Prostate gland (tissue), 2 donors: ENCODE data around the gene TRIB2.

Experiments used
- POLR2A ChIP-seq: fragments of 450-650 bp; IDR thresholded peaks from one replicate; pipeline ENCODE4 v1.6.1; 2016; ENCODE audit warnings: antibody characterized with exemption, mild to moderate bottlenecking
- POLR2AphosphoS5 ChIP-seq: sonication (generic); formaldehyde crosslinking; IDR thresholded peaks from one replicate; pipeline ENCODE4 v1.6.1; 2017; ENCODE audit warnings: antibody characterized with exemption
- TF ChIP-seq, protein P1 (sequence below), 4 experiments: fragments of 200-600 bp in 2 of 4; fragments of 450-650 bp in 2 of 4; sonication (generic) in 2 of 4; IDR thresholded peaks; 1 replicate in 3 of 4; 2 replicates in 1 of 4; pipeline ENCODE4 v1.5.1; 2016 to 2019; ENCODE audit warnings: antibody characterized with exemption in 4 of 4, mild to moderate bottlenecking in 2 of 4, moderate library complexity in 2 of 4

DNA sequence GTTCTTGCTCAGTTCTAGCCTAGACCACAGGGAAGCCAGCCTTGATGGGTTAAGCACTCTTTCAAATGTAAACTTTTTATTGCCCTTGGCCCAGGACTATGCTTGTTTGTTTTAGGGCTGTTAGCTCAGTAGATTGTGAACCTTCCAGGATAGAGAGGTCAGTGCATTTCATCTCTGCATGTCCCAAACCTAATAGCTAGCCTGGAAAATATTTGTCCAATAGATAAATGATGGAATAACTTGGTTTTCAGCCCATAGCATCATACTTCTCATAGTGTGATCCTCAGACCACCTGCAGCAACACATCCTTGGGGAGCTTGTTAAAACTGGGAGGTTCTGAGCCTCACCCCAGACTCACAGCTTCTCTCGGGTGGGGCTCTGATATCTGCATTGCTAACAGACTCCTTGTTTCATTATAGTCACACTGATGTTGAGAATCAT is 59.8 kb downstream of the TRIB2 start:
- TF ChIP-seq, protein P1, sequence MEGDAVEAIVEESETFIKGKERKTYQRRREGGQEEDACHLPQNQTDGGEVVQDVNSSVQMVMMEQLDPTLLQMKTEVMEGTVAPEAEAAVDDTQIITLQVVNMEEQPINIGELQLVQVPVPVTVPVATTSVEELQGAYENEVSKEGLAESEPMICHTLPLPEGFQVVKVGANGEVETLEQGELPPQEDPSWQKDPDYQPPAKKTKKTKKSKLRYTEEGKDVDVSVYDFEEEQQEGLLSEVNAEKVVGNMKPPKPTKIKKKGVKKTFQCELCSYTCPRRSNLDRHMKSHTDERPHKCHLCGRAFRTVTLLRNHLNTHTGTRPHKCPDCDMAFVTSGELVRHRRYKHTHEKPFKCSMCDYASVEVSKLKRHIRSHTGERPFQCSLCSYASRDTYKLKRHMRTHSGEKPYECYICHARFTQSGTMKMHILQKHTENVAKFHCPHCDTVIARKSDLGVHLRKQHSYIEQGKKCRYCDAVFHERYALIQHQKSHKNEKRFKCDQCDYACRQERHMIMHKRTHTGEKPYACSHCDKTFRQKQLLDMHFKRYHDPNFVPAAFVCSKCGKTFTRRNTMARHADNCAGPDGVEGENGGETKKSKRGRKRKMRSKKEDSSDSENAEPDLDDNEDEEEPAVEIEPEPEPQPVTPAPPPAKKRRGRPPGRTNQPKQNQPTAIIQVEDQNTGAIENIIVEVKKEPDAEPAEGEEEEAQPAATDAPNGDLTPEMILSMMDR (IDR thresholded peaks at IDR 0.05), result no peak
- TF ChIP-seq POLR2A (no peak), POLR2AphosphoS5 (no peak)
